A549 (cell line): Measurements from ENCODE around the gene TMEM117.

ENCODE experiments used
- FOSL2 ChIP-seq, 2 experiments: fragments of 450-650 bp in 1 of 2; fragments of >200 bp in 1 of 2; sonication (Bioruptor Twin) in 1 of 2; formaldehyde crosslinking; IDR thresholded peaks; 2 replicates each; pipeline versions ENCODE4 v1.5.0 to v1.6.1; 2016 to 2020; ENCODE audit warnings: mild to moderate bottlenecking in 1 of 2, moderate library complexity in 1 of 2
- POLR2A ChIP-seq: IDR thresholded peaks from 2 replicates; pipeline ENCODE4 v1.6.1; 2012; ENCODE audit warnings: mild to moderate bottlenecking, low read length
- POLR2AphosphoS2 ChIP-seq: conservative IDR thresholded peaks from 2 replicates; pipeline ENCODE4 v1.6.1; 2012; ENCODE audit warnings: low read length, improper control_type of control experiment, inconsistent platforms
- SMC3 ChIP-seq: fragments of >200 bp; sonication (Bioruptor Twin); formaldehyde crosslinking; IDR thresholded peaks from 3 replicates; pipeline ENCODE4 v1.6.1; 2018; ENCODE audit warnings: inconsistent platforms
- TF ChIP-seq, protein P1 (sequence below): fragments of >200 bp; sonication (Bioruptor Twin); formaldehyde crosslinking; IDR thresholded peaks from 3 replicates; pipeline ENCODE4 v1.5.1; 2016

DNA sequence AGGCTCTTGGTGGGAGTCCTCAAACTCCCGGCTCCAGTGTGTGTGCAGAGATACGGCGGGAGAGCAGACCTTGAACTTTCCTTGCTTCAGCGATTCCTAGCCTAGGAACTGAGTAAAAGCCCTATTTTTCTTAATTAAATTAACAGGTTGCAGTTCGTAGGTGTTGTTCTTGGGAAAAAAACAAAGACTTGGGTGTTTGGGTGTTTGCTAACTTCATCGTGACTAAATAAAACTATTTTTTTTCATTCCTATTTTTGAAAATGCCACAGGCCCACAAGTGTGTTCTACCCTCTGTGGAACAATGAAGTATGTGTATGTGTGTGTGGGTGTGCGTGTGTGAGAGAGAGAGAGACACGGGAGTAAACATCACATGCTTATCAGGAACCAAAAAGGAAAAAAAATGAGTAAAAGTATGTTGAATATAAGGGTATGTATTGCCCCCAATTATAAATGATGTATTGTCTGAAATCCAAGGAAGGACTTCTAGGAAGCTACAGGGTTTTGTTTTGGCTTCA is 651 bp downstream of the TMEM117 start:
- TF ChIP-seq, protein P1, sequence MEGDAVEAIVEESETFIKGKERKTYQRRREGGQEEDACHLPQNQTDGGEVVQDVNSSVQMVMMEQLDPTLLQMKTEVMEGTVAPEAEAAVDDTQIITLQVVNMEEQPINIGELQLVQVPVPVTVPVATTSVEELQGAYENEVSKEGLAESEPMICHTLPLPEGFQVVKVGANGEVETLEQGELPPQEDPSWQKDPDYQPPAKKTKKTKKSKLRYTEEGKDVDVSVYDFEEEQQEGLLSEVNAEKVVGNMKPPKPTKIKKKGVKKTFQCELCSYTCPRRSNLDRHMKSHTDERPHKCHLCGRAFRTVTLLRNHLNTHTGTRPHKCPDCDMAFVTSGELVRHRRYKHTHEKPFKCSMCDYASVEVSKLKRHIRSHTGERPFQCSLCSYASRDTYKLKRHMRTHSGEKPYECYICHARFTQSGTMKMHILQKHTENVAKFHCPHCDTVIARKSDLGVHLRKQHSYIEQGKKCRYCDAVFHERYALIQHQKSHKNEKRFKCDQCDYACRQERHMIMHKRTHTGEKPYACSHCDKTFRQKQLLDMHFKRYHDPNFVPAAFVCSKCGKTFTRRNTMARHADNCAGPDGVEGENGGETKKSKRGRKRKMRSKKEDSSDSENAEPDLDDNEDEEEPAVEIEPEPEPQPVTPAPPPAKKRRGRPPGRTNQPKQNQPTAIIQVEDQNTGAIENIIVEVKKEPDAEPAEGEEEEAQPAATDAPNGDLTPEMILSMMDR, result no peak
- TF ChIP-seq SMC3 (no peak), FOSL2 (IDR thresholded peaks at IDR 0.05) (no peak), FOSL2 (CRISPR knock-in tag; IDR thresholded peaks at IDR 0.05) (no peak), POLR2A (no peak), POLR2AphosphoS2 (no peak)
